HG03064 (cell line): ENCODE results near the gene RASD2.

Experiments
- ATAC-seq: cut with Tn5 transposase; IDR thresholded peaks from one replicate; pipeline ENCODE4 v1.9.1; 2021; ENCODE audit warnings: low read depth; ENCODE audit not compliant: unreplicated experiment

RASD2 gene

DNA sequence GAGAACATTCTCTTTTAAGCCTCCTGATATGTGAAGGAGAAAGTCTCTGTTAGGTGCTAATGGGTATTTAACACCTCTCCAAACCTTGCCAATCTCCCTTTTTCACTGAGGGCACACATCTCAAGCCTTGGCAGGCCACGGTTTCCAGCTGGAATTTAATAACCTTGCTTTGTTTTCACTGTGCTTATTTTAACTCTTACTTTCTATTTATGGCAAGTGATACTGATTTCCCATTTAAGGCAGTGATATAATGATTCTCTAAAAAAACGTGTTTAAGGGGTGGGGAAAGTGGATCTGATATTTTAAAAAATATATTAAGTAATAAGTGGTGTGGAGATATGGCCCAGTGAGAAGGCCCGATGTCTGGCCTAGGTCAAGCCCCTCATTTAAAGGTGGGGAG lies 1.1 kb upstream of the RASD2 start:
- no peak for ATAC-seq

DNA sequence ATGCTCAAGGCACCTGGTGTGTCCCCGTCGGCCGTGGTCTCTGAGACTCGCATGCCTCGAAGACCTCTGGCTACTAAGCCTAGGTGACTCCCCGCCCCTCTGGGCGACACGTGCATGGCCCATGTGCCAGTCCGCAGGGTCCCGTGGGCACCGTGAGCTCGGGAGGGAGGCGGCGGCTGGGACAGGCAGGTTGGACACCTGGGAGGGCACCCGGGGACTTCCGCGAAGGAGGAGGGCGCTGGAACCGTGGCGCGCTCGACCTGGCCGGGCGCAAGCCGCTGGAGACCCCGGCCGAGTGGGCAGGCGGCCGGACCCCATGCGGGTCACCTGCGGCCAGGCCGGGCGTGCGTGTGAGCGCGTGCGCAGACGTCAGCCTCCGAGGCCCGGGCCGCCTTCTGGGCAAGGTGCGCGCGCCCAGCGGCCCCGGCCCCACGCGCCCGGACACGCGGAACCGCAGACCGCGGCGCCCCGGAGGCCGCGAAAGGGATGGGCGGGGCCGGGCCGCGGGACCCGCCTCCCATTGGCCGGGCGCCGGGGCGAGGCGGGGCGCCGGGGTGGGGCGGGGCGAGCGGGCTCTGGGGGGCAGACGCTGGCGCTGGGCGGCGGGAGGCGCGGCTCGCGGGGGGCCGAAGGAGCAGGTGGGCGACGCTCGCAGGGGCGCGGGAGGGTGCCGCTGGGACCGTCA lies 579 bp upstream of the RASD2 start:
- ATAC-seq = no peak

DNA sequence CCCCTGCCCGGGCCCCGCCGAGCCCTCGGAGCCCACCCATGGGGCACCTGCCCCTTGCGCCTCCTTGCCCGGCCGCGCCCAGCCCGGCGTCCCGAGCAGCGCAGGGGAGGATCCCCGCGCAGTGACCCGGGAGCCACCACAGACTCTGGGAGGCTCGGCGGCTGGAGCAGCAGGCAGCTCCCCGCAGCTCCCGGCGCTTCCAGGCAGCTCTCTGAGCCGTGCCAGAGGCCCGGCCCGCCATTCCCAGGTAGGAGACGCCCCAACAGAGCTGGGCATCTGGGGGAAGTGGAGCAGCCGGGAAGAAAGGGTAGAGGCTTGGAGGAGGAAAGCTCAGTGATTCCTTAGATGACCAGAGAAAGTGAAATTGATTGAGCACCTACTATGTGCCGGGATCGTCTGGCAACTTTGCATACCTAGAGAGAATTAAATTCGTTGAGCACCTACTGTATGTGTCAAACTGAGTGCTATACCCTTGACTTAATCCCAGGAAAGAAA lies 670 bp downstream of the RASD2 start:
- ATAC-seq = no peak

DNA sequence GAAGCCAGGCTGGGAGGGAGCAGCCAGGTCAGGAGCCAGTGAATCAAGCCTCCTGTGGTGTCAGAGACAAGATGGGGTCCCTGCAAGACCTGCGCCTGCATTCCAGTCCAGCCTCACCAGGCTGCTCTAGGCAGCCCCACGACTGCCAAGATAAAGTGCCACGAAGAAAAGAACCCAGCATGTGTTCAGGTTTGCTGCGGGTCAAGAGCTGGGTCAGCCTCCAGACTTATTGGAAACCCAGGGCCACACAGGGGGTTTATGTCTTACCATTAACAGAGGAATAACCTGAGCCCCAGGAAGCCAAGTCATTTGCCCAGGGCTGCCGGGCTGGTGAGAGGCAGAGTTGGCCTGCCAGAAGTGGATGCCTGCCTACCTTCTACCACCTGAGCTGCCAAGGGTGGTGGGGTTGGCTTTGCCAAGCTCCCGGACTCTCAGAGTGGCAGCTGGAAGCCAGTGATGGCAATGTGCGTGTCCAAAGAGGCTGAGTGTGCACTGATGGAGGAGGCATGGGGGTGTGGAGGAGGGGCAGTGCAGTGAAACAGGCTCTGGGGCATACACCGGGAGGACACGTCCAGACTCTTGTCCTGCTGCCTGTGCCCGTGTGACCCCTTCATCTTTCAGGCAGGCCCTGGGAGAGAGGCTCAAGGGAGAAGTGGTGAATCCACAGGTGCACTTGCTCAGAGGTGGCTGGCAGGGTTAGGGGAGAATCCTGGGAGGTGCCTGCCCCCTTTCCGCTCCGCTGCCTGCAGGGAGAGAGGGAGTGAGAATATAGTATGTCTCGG lies 1.7 kb downstream of the RASD2 start:
- ATAC-seq = no peak

DNA sequence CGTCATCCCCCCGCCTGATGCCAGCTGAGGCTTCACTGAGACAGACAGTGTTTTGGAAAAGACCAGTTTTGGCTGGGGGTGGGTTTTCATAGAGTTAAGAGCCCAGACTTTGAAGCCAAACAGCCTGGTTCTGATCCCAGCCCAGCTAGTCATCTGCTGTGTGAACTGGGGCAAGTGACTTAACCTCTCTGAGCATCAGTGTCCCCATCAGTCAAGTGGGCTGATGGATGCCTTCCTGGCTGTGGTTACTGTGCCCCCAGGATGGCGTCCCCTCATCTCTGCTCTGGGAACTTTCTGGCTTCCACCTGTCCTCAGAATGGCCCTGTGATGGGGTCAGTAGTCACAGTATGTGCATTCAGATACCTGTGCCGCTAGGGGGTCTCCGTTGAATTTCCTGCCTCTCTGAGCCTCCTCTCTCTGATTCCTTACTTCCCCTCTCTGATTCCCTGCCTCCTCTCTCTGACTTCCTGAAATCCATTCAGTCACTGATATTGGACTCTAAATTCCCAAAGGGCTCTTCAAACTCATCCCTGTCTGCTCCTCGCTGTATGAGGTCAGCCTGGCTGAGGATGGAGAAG lies 2.4 kb downstream of the RASD2 start:
- ATAC-seq = no peak

DNA sequence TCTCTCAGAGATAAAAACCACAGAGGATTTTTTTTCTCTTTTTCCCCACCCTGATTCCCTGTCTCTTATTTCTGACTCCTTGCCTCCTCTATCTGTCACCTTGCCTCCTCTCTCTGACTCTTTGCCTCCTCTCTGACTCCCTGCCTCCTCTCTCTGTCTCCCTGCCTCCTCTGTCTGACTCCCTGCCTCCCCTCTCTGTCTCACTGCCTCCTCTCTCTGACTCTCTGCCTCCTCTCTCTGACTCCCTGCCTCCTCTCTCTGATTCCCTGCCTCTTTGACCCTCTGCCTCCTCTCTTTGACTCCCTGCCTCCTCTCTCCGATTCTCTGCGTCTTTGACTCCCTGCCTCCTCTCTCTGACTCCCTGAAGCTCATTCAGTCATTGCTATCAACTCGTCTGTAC lies 3.1 kb downstream of the RASD2 start:
- ATAC-seq = no peak

DNA sequence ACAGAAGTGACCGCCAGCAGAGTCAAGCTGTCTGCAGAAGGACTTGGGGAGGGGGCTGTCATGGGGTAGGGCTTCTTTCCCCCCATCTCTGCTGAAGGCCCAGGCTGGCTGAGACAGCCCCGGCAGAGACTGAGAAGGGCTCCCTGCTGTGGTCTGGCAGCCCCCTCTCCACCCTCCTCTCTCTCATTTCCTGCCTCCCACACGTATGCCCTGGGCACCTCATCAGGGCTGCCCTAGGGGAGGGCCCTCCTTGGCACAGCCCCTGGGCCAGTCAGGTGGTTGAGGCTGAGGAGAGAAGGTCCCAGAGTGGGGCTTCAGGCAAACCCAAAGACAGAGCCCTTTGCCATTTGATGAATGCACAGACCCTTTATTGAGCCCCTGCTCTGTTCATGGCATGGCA lies 3.6 kb downstream of the RASD2 start:
- ATAC-seq = no peak

DNA sequence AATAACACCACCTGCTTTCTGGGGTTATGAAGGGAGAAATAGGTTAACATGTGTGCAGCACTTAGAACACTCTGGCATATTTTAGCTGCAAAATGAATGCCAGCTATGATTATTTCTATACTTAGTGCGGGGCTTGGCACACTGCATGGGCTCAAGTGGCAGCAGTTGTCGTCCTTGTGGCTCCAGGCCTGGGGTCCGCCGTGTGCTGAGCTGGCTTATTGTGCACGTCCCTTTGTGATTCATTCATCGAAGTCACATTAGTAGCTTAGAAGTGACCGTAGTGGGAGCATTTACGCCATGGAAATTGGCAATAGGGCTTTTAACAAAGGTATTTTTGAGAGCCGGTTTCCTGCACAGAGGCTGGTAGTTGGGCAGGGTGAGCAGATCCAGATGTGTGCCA lies 4.2 kb downstream of the RASD2 start:
- ATAC-seq = no peak

DNA sequence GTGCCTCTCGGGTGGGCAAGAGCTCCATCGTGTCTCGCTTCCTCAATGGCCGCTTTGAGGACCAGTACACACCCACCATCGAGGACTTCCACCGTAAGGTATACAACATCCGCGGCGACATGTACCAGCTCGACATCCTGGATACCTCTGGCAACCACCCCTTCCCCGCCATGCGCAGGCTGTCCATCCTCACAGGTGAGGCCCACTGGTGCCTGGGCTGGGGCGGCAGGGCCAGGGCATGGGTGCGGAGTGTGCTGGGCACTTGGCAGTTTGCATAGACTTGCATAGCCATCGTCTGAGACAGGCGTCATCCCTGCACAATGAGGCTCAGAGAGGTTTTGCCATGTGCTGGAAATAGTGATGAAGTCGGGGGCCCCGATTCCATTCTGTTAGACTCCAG lies 6.3 kb downstream of the RASD2 start:
- ATAC-seq = no peak

DNA sequence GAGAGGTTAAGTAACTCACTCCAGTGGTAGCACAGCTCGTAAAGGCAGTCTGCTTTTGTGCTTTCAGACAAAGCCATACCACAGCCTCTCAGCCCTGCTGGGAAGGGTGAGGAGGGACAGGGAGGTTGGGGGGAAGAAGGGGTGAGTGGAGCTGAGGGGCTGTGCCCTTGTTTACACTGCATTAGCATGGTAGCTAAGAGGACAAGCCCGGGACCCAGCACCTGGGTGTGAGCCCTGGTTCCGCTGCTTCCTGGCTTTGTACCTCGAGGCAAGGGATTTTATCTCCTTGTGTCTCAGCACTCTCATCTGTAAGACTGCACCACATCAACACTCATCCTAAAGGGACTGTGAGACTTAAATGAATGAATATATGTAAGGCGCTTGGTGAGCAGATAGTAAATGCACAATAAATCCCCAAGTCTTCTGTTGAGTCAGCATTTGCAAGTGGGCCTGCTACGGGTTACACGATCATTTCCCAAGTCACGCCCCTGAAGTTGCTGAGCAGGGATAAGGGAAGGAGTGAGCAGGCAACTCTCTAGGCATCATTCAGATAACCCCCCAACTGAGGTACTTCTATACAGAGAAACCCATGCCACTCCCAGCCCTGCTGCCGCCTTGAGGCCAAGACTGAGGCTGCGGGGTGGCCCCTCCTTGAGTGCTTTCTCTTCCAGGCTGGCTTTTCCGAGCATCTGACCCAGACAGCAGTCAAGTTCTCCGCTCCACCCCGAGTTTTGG lies 7.5 kb downstream of the RASD2 start:
- no peak for ATAC-seq

DNA sequence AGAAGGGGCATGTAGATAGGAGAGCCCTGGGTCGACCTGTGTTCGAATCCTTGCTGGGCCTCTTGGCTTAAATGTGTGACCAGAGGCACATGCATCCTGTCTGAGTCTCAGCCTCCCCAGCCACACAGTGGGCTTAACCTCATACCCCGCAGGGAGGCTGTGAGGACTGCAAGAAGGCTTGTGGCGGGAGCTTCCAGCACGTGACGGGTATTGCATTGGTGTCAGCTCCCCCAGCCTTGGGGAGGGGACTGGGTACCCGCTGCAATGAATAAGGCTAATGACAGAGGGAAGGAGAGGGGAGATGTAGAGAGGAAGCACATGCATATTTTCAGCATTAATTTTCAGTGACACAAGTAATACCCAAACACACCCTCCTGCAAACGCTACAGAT lies 8.1 kb downstream of the RASD2 start:
- ATAC-seq = no peak

DNA sequence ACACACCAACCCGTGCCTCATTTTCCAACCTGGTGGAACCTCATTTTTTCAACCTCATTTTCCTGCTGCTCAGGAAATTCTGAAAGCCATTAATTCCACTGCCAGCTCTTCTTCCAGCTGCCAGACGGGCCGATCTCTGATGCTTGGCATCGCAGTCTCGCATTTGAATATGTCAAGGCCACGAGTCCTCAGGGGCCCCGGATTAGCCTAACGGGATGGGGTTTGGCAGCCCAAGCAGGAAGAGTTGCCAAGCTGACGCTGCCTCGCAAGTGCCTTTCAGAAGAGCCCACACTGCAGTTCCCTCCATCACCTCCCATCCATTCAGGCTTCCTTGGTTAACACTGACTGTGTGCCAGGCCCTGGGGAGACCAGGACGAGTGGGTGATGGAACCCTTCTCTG lies 8.7 kb downstream of the RASD2 start:
- ATAC-seq = no peak

DNA sequence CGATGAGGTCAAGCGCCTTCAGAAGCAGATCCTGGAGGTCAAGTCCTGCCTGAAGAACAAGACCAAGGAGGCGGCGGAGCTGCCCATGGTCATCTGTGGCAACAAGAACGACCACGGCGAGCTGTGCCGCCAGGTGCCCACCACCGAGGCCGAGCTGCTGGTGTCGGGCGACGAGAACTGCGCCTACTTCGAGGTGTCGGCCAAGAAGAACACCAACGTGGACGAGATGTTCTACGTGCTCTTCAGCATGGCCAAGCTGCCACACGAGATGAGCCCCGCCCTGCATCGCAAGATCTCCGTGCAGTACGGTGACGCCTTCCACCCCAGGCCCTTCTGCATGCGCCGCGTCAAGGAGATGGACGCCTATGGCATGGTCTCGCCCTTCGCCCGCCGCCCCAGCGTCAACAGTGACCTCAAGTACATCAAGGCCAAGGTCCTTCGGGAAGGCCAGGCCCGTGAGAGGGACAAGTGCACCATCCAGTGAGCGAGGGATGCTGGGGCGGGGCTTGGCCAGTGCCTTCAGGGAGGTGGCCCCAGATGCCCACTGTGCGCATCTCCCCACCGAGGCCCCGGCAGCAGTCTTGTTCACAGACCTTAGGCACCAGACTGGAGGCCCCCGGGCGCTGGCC lies 11.0 kb downstream of the RASD2 start:
- ATAC-seq = no peak

DNA sequence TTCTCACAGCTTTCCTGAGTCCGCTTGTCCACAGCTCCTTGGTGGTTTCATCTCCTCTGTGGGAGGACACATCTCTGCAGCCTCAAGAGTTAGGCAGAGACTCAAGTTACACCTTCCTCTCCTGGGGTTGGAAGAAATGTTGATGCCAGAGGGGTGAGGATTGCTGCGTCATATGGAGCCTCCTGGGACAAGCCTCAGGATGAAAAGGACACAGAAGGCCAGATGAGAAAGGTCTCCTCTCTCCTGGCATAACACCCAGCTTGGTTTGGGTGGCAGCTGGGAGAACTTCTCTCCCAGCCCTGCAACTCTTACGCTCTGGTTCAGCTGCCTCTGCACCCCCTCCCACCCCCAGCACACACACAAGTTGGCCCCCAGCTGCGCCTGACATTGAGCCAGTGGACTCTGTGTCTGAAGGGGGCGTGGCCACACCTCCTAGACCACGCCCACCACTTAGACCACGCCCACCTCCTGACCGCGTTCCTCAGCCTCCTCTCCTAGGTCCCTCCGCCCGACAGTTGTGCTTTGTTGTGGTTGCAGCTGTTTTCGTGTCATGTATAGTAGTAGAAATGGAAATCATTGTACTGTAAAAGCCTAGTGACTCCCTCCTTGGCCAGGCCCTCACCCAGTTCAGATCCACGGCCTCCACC lies 11.7 kb downstream of the RASD2 start:
- ATAC-seq = no peak

DNA sequence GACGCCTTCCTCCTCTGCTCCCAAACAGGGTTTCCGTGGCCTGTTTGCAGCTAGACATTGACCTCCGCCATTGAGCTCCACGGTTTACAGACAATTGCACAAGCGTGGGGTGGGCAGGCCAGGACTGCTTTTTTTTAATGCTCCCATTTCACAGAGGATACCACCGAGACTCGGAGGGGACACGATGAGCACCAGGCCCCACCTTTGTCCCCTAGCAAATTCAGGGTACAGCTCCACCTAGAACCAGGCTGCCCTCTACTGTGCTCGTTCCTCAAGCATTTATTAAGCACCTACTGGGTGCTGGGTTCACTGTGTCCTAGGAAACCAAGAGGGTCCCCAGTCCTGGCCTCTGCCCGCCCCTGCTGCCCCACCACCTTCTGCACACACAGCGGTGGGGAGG lies 12.2 kb downstream of the RASD2 start:
- ATAC-seq = no peak

DNA sequence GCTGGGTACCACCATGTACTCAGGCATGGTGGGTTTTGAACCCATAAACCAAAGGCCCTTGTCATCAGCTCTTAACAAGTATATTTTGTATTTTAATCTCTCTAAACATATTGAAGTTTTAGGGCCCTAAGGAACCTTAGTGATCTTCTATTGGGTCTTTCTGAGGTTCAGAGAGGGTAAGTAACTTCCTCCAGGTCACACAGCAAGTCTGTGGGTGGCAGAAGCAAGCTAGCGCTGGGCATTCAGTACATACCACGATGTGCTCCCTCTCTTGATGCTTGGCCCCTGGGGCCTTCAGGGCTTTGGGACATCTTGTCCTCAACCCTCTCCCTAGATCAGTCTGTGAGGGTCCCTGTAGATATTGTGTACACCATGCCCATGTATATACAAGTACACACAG lies 12.7 kb downstream of the RASD2 start:
- no peak for ATAC-seq

DNA sequence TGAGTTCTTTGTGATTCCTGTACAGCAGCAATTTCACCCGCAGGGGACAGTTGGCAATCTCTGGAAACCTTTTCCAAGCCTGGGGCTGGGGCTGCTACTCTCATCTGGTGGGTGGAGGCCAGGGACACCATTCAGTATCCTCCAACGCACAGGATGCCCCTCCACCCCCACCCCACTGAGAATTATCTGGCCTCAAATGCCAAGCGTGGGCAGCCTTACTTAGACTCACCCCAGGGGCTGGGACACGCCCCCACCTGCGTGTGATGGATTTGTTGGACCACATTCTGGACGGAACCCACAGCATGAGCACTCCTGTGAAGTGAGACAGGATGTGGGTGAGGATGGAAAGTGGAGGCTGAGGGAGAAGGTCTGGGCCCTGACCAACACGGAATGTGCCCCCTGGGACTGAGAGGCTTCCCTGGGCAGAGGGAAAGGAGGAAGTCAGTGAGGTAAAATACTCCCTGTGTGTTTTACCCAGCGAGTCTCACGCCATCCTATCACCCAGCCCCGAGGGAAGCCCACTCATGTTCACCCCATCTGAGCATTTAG lies 13.7 kb downstream of the RASD2 start:
- no peak for ATAC-seq

DNA sequence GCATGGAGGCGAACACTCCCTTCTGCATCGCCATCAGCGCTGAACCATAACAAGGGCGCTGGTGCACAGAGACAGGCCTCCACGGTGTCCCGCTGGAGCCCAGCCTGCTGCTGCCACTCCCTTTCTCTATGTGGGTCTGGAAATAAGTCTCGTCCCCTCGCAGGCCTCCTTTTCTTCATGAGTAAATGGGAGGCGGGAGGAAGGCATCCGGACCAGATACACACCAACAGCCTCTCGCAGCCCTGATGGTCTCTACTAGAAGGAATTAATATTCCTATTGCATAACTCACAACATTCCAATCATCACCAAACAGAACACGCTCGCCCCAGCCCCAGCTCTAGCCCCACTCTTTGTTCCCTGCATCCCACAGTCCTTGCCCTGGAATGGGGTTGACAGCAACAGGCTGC lies 14.9 kb downstream of the RASD2 start:
- ATAC-seq = no peak

DNA sequence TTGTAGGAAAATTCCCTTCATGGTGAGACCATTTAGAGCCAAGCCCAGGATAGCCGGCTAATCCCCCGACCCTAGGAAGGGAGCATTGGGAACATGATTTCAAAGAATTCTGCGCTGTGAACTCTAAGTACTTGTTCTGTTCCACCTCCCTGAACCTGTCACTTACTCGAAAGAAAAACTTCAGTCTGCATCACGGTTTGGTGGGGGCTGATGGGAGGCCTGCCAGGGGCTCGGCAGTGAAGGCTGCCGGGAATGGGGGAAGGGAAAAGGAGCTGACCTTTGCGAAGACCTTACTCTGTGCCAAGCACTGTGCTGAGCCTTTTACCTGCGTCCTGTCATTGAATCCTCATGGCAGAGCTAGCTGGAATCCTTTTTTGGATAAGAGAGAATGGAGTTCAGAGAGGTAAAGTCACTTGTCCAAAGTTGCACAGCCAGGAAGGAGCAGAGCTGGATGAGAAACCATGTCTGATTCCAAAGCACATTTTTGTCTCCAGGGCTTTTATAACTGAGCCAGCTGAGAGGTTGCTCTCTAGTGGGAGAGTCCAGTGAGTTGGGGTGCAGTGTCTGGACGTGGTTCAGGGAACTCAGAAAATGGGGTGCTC lies 15.4 kb downstream of the RASD2 start:
- ATAC-seq = no peak

DNA sequence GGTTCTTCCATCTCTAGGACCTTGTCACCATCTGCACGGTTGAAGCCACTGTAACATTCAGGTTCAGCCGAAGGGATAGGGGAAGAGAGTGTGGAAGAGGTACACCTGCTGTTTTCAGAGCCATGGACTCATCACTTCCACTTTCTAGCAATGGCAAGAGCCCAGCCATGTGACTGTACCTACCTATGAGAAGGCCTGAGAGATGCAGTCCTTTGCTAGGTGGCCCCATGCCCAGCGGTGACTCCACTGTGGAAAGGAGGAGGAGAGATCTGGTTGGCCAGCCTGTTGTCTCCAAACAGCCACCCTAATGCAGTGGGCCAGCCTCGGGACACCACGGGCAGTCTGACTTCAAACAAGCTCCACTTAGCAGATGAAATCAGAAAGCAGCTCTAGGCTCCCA lies 16.0 kb downstream of the RASD2 start:
- ATAC-seq = no peak
